Measurements from ENCODE around the gene LTBP2.

- no peak for TF ChIP-seq POLR2A (IDR thresholded peaks at IDR 0.05; ENCODE audit: low read depth, low read length)
- TF ChIP-seq POLR2AphosphoS5 (IDR thresholded peaks at IDR 0.05; ENCODE audit: low read depth, low read length): no peak
Measured at GRCh38 chr14:74527736-74528280, 84.2 kb downstream of the LTBP2 start.

Measured in GM12892 (cell line).